Right lobe of liver (tissue), 6 donors: ENCODE results near the gene CCBE1. TPM values are rescaled to one million over a fixed set of nuclear protein-coding genes. Genes with fewer than 3 reads are reported as not detected.
"Not testable (repeated sequence)": the region's sequence is repeated elsewhere in the genome, so short reads cannot be mapped to it uniquely, and the experiment has no call there.

ENCODE experiments used
- ATAC-seq, 4 donors: fragments of 200-7000 bp; cut with Tn5 transposase; one replicate each; pipeline ENCODE4 v1.9.1; 2020; ENCODE audit warnings: mild to moderate bottlenecking in 4 of 4, moderate library complexity in 4 of 4
- DNase-seq, 3 donors: peaks; one replicate each; pipeline ENCODE4 v3.0.0-alpha.2; 2020
- H3K27ac ChIP-seq, 3 donors: fragments of 200-600 bp; one replicate each; pipeline ENCODE4 v1.8.0; 2022
- H3K27me3 ChIP-seq, 2 donors: fragments of 200-600 bp; one replicate each; pipeline ENCODE4 v1.8.0; 2022
- H3K36me3 ChIP-seq, 4 donors: fragments of 200-600 bp; sonication (generic) in 1 of 4; one replicate each; pipeline versions ENCODE4 v1.5.1 to v1.8.0; 2017 to 2022; ENCODE audit warnings: control low read depth in 1 of 4
- H3K4me1 ChIP-seq, 4 donors: fragments of 200-600 bp; sonication (generic) in 1 of 4; one replicate each; pipeline versions ENCODE4 v1.5.1 to v1.8.0; 2017 to 2022; ENCODE audit warnings: control low read depth in 1 of 4
- H3K4me3 ChIP-seq, 3 donors: fragments of 200-600 bp; one replicate each; pipeline ENCODE4 v1.8.0; 2022
- H3K9me3 ChIP-seq, 4 donors: fragments of 200-600 bp; sonication (generic) in 1 of 4; one replicate each; pipeline versions ENCODE4 v1.5.1 to v1.8.0; 2017 to 2022; ENCODE audit warnings: control low read depth in 1 of 4
- POLR2A ChIP-seq: fragments of 450-650 bp; IDR thresholded peaks from one replicate; pipeline ENCODE4 v1.6.1; 2017; ENCODE audit warnings: antibody characterized with exemption, mild to moderate bottlenecking
- WGBS: methylation state at CpG from one replicate; pipeline ENCODE4 v1.1.6; 2018; ENCODE audit warnings: low coverage, low lambda C conversion rate; ENCODE audit not compliant: insufficient coverage; ENCODE audit errors: missing lambda C conversion rate; 5-methylcytosine and 5-hydroxymethylcytosine counted together
- intact Hi-C, 2 donors: fragments of 100-400 bp; cut with DNase I; formaldehyde crosslinking; loops; one replicate each; pipeline versions ENCODE4 v1.11.2 to v1.14.1; 2022
- total RNA-seq, 6 experiments: library from RNA; depleted of rRNA in 2 of 6; stranded (reverse); fragments of >200 nt in 2 of 6; fragmentation: NEBNext Ultra II Directional in 3 of 6; extraction: Animal tissue kit (Norgen Biotek cat#: 25700) in 3 of 6; gene quantifications; one replicate each; pipeline versions ENCODE4 v1.1.0 to v1.2.4, GENCODE V29; 2016 to 2023
- TF ChIP-seq, protein P1 (sequence below), 4 donors: fragments of 200-600 bp in 3 of 4; fragments of 450-650 bp in 1 of 4; IDR thresholded peaks; one replicate each; pipeline versions ENCODE4 v1.5.1 to v1.8.0; 2016 to 2022; ENCODE audit warnings: antibody characterized with exemption in 4 of 4, mild to moderate bottlenecking in 2 of 4
- donor health status: DM: no; HTN: yes; CAD: no.
- donor health status: DM: no; HTN: no; CAD: no.
- donor health status: DM: no; HTN: no; CAD: no.
- donor health status: DM: no; HTN: yes; CAD: no.
- donor health status: DM: no; HTN: yes; CAD: no.

The CCBE1 gene
- total RNA-seq, 6 experiments from 2014 or later, result 2.7 to 6.9 (median 4.3) TPM

- no peak for TF ChIP-seq POLR2A
- TF ChIP-seq, protein P1, sequence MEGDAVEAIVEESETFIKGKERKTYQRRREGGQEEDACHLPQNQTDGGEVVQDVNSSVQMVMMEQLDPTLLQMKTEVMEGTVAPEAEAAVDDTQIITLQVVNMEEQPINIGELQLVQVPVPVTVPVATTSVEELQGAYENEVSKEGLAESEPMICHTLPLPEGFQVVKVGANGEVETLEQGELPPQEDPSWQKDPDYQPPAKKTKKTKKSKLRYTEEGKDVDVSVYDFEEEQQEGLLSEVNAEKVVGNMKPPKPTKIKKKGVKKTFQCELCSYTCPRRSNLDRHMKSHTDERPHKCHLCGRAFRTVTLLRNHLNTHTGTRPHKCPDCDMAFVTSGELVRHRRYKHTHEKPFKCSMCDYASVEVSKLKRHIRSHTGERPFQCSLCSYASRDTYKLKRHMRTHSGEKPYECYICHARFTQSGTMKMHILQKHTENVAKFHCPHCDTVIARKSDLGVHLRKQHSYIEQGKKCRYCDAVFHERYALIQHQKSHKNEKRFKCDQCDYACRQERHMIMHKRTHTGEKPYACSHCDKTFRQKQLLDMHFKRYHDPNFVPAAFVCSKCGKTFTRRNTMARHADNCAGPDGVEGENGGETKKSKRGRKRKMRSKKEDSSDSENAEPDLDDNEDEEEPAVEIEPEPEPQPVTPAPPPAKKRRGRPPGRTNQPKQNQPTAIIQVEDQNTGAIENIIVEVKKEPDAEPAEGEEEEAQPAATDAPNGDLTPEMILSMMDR (IDR thresholded peaks at IDR 0.05), result no peak
Measured at GRCh38 chr18:59672235-59672711, 24.9 kb downstream of the CCBE1 start.

DNA sequence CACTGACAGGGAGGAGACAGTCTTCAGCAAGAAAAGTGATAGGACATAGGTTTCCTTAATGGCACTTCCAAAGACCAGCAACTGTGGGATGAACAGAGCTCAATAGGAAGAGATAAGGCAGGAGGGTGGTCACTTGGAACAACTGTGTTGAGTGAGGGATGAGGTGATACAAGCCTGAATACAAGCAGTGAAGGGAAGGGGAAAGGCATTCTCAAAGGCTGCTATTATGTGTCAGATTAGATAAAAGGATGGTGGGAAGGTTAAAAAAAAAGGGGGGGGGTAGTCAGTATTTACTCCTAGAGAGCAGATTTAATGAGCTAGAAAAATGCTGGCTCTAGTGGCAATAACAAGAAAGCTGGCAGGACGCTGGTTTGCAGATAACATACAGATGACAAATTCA is 25.7 kb downstream of the CCBE1 start:
- Histone ChIP-seq H3K27me3 (no peaks in the 10 kb centered on the region), H3K27ac (no peak overlapping the region), H3K9me3 (no peaks in the 10 kb centered on the region), H3K4me1 (no peaks in the 10 kb centered on the region), H3K4me3 (no peak overlapping the region), H3K36me3 (no peaks in the 10 kb centered on the region)
- intact Hi-C loops, result no loop called here
- TF ChIP-seq POLR2A, result no peak
- TF ChIP-seq, protein P1 (IDR thresholded peaks at IDR 0.05), result no peak
- WGBS, result 7% methylated on average over 1 of the region's 1 CpG
- no peak for ATAC-seq
- no peak for DNase-seq

More at GRCh38 chr18:59672235-59672711, 24.9 kb downstream of the CCBE1 start:
- ATAC-seq, result no peak
- Histone ChIP-seq H3K4me3 (no peak overlapping the region), H3K27ac (no peak overlapping the region), H3K9me3 (no peaks in the 10 kb centered on the region), H3K36me3 (no peaks in the 10 kb centered on the region), H3K27me3 (no peaks in the 10 kb centered on the region), H3K4me1 (no peaks in the 10 kb centered on the region)
- intact Hi-C loops, result no loop called here
- no CpG with 5 or more reads among the region's 1 CpG for whole genome bisulfite sequencing
- no peak for DNase-seq

DNA sequence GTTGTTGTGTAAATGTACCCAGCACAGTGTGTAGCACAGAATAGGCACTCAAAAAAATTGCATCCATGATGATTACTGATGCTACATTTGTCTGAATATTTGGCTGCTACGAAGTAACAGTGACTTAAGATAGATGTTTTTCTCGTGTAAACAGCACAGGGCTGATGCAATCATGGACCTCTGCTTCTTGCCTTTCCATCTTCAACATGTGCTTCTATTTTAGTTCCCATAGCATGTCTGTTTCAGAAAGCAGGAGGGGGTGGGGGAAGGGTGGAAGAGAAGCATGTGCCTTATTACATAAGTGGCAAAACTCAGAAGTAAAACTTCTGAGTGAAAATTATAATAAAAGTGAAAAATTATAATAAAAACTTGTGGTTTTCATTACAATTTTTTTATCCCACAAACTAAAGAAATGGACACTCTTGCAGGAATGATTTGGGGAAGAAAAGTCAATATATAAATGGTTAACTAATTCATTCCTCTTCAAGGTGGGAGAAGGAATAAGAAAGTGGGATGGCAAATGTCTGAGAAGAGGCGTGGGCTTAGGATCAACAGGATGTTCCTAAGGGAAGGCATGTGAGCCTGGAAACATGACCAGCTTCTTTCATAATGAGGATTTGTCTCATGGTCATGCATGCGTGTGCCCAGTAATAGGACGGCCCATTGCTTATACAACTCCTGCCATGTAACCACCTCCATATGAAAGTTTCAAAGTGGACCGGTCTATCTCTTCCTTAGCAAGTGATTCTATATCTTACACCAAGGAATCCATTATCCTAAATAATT is 27.2 kb downstream of the CCBE1 start:
- no peaks in the 10 kb centered on the region for H3K4me1 ChIP-seq
- H3K9me3 ChIP-seq, result no peaks in the 10 kb centered on the region
- TF ChIP-seq, protein P1 (IDR thresholded peaks at IDR 0.05), result no peak
- no peak for TF ChIP-seq POLR2A
- no peaks in the 10 kb centered on the region for H3K27me3 ChIP-seq
- H3K4me3 ChIP-seq, result no peak overlapping the region
- ATAC-seq, result no peak
- intact Hi-C loops, result no loop called here
- no peak overlapping the region for H3K27ac ChIP-seq
- 57% methylated on average over 6 of the region's 6 CpGs for WGBS
- DNase-seq, result no peak
- H3K36me3 ChIP-seq, result no peaks in the 10 kb centered on the region

- no peak for DNase-seq
- no peak overlapping the region for H3K4me3 ChIP-seq
- no peaks in the 10 kb centered on the region for H3K9me3 ChIP-seq
- no peak overlapping the region for H3K27ac ChIP-seq
- TF ChIP-seq, protein P1 (IDR thresholded peaks at IDR 0.05), result no peak
- TF ChIP-seq POLR2A, result no peak
- intact Hi-C loops, result no loop called here
- no peaks in the 10 kb centered on the region for H3K36me3 ChIP-seq
- ATAC-seq, result no peak
- 80% methylated on average over 4 of the region's 4 CpGs for WGBS
- H3K27me3 ChIP-seq, result no peaks in the 10 kb centered on the region
- no peaks in the 10 kb centered on the region for H3K4me1 ChIP-seq
Measured at GRCh38 chr18:59667488-59667887, 29.7 kb downstream of the CCBE1 start.

- DNase-seq, H3K9me3 ChIP-seq, H3K36me3 ChIP-seq, H3K4me3 ChIP-seq, H3K27me3 ChIP-seq, H3K27ac ChIP-seq, intact Hi-C loops, ATAC-seq, H3K4me1 ChIP-seq: not testable (repeated sequence)
- 50% methylated on average over 7 of the region's 9 CpGs for WGBS
Measured at GRCh38 chr18:59666007-59666402, 31.2 kb downstream of the CCBE1 start.
